NT2/D1 (cell line): Measurements from ENCODE around the gene LRIG1.

Experiments used
- DNase-seq: peaks from one replicate; pipeline ENCODE4 v3.0.0-alpha.2; 2011; ENCODE audit warnings: low read depth, low spot score
- H3K27me3 ChIP-seq: 2 replicates; pipeline ENCODE4 v1.6.0; 2011; ENCODE audit warnings: mild to moderate bottlenecking; ENCODE audit not compliant: insufficient read length, insufficient read depth
- H3K36me3 ChIP-seq: 2 replicates; pipeline ENCODE4 v1.6.1; 2011; ENCODE audit warnings: mild to moderate bottlenecking, low read length, mixed read lengths; ENCODE audit not compliant: insufficient read depth, insufficient read length
- H3K4me1 ChIP-seq: 2 replicates; pipeline ENCODE4 v1.5.1; 2011; ENCODE audit not compliant: insufficient read depth, insufficient read length
- H3K4me3 ChIP-seq: 2 replicates; pipeline ENCODE4 v1.5.1; 2011; ENCODE audit warnings: low read depth; ENCODE audit not compliant: insufficient read length
- H3K9ac ChIP-seq: 2 replicates; pipeline ENCODE4 v1.6.0; 2011; ENCODE audit warnings: low read depth; ENCODE audit not compliant: insufficient read length
- H3K9me3 ChIP-seq: 2 replicates; pipeline ENCODE4 v1.5.1; 2011; ENCODE audit warnings: mild to moderate bottlenecking, low read length; ENCODE audit not compliant: insufficient read depth
- SUZ12 ChIP-seq: IDR thresholded peaks from 2 replicates; pipeline ENCODE4 v1.6.1; 2011; ENCODE audit not compliant: insufficient read length, insufficient read depth; ENCODE audit errors: extremely low read depth
- YY1 ChIP-seq: IDR thresholded peaks from 2 replicates; pipeline ENCODE4 v1.6.1; 2011; ENCODE audit not compliant: insufficient read length, insufficient read depth
- ZNF274 ChIP-seq: IDR thresholded peaks from 2 replicates; pipeline ENCODE4 v1.6.1; 2011; ENCODE audit warnings: mild to moderate bottlenecking, low read depth, low read length

The LRIG1 gene

GRCh38 chr3:66394019-66394752, 106.6 kb downstream of the LRIG1 start:
- Histone ChIP-seq H3K36me3 (peaks cover 66% of the 10 kb centered on the region), H3K9ac (no peak overlapping the region), H3K4me3 (no peak overlapping the region), H3K4me1 (no peaks in the 10 kb centered on the region), H3K9me3 (no peaks in the 10 kb centered on the region), H3K27me3 (no peaks in the 10 kb centered on the region)
- DNase-seq, result no peak
- TF ChIP-seq SUZ12 (no peak), ZNF274 (no peak), YY1 (no peak)

DNA sequence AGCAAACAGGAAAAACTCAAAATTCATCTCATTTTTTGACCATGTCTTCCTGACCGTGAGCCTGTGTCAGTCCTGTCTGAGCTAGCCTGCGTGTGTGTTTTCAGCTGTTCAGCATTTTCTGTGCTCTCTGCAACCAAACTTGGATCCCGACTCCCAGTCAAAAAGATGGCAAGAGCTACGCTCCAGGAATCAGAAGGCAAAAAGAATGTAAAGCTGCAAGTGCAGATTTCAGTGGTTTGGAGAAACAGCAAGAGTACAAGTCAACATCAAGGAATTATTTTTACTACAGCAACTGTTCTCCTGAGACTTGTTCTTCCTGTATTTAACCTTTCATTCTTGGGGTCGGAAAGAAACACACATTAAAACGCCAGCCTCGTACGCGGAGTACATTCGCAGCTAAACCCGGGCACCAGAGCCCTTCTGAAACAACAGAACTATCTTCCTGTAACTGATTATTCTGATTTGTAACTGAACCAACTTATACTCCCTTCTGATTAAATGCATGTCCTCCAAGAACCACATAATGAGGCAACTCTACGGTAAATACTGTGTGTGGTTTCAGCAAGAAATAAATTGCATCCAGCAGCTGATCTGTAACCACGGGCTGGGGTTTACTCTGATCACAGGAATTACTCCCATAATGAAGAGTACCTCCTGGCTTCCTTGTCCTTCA, 107.4 kb downstream of the LRIG1 start:
- Histone ChIP-seq H3K9me3 (no peaks in the 10 kb centered on the region), H3K4me1 (no peaks in the 10 kb centered on the region), H3K9ac (no peak overlapping the region), H3K4me3 (no peak overlapping the region), H3K36me3 (peaks cover 62% of the 10 kb centered on the region), H3K27me3 (no peaks in the 10 kb centered on the region)
- no peak for TF ChIP-seq ZNF274
- TF ChIP-seq YY1, result no peak
- no peak for TF ChIP-seq SUZ12
- no peak for DNase-seq

DNA sequence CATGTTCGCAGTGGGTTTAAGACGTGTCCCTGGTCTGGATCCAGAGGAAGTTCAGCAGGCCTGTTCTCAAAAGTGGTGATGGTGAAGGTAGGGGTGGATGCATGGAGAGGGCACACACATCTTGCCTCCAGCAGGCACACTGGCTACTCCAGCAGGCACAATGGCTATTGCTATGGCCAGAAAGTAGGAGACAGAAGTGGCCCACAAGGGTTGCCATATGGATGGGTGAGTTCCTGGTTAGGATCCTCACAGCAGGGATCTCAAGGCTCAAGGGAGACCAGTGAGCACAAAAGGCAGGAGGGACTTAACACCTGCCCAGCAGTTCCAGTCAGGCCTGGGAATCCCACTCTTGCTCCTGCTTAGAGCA, 107.9 kb downstream of the LRIG1 start:
- no peak for DNase-seq
- peaks cover 58% of the 10 kb centered on the region for H3K36me3 ChIP-seq
- H3K27me3 ChIP-seq, result no peaks in the 10 kb centered on the region
- TF ChIP-seq ZNF274, result no peak
- TF ChIP-seq YY1, result no peak
- TF ChIP-seq SUZ12, result no peak
- H3K4me1 ChIP-seq, result no peaks in the 10 kb centered on the region
- no peak overlapping the region for H3K9ac ChIP-seq
- H3K4me3 ChIP-seq, result no peak overlapping the region
- H3K9me3 ChIP-seq, result no peaks in the 10 kb centered on the region

DNA sequence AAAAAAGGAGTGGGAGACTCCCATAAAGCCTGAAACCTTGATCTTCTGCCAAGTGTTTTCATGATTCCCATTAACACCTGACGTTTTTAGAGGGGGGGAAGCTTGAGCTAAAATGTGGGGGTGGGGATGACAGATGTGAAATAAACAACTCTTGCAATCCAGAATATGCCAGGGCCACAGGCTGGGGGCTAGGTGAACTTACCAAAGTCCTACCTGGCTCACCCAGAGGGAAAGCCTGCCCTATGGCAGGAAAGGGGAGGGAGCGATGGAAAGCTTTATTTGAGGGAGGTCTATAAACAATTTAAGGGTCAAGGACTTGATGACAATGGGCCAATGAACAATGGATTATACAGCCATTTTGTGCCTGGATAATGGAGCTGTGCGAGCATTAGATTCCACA, 108.3 kb downstream of the LRIG1 start:
- peaks cover 54% of the 10 kb centered on the region for H3K36me3 ChIP-seq
- no peaks in the 10 kb centered on the region for H3K9me3 ChIP-seq
- H3K4me3 ChIP-seq, result no peak overlapping the region
- TF ChIP-seq SUZ12 (no peak), YY1 (no peak), ZNF274 (no peak)
- DNase-seq, result no peak
- no peaks in the 10 kb centered on the region for H3K27me3 ChIP-seq
- H3K9ac ChIP-seq, result no peak overlapping the region
- no peaks in the 10 kb centered on the region for H3K4me1 ChIP-seq

GRCh38 chr3:66390013-66390412, 110.8 kb downstream of the LRIG1 start:
- no peak for DNase-seq
- Histone ChIP-seq H3K9ac (no peak overlapping the region), H3K4me3 (no peak overlapping the region), H3K36me3 (peaks cover 54% of the 10 kb centered on the region), H3K9me3 (peaks cover 13% of the 10 kb centered on the region; the same call in 1 of the 2 replicates), H3K27me3 (no peaks in the 10 kb centered on the region), H3K4me1 (peaks cover 3% of the 10 kb centered on the region)
- TF ChIP-seq YY1 (no peak), ZNF274 (no peak), SUZ12 (no peak)

DNA sequence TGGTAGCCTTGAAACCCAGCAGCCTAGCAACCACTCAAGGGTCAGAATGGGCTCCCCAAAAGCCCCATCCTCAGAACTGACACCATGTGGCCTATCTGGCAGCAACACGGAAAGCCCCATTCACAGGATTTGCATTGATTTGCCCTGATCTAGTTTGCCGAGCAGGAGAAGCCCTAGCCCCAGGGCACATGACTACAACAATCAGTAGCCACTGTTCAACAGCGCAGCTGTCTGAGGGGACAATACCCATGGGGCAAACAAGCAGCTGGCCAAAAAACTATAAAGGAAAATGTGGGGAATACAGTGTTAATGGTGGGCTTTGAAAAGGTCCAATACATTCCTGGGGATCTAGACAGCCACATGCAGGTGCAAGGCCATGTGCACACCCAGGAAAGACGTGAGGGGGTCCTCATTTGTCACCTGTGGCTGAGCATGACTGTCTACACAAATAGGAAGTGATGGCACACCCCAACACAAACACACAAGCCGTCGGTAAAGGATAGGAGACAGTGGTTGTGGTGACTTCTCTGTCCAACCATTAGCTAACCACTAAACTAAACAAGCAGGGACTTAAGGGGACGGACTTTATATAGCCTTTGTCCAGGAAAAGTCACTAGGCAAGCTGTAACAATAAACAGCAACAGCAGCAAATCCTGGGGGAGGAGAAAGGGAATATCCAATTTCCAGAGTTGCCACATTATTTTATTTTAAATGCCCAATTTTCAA, 113.7 kb downstream of the LRIG1 start:
- Histone ChIP-seq H3K4me1 (peaks cover 3% of the 10 kb centered on the region), H3K4me3 (no peak overlapping the region), H3K9ac (no peak overlapping the region), H3K27me3 (no peaks in the 10 kb centered on the region), H3K36me3 (peaks cover 56% of the 10 kb centered on the region), H3K9me3 (peaks cover 22% of the 10 kb centered on the region; the same call in 1 of the 2 replicates)
- no peak for TF ChIP-seq YY1
- TF ChIP-seq ZNF274, result no peak
- no peak for TF ChIP-seq SUZ12
- DNase-seq, result no peak
